GM12874 (cell line): ENCODE data around the gene STAMBPL1.

Experiments used
- CTCF ChIP-seq: IDR thresholded peaks from 2 replicates; pipeline ENCODE4 v1.5.1; 2011; ENCODE audit warnings: low read depth, mild to moderate bottlenecking, control low read depth, low read length, moderate library complexity; ENCODE audit not compliant: insufficient read depth

The STAMBPL1 gene

GRCh38 chr10:88849234-88849633 lies 30.8 kb upstream of the STAMBPL1 start:
- TF ChIP-seq CTCF, result no peak

- TF ChIP-seq CTCF, result no peak
Observed at GRCh38 chr10:88850712-88851111, 29.3 kb upstream of the STAMBPL1 start.

GRCh38 chr10:88851706-88852105 lies 28.3 kb upstream of the STAMBPL1 start, which contains the start of gene ANKRD22:
TSS of gene ANKRD22 (minus strand) at chr10:88851844. CDS start at chr10:88851607, 237 bp downstream.
- no peak for TF ChIP-seq CTCF

DNA sequence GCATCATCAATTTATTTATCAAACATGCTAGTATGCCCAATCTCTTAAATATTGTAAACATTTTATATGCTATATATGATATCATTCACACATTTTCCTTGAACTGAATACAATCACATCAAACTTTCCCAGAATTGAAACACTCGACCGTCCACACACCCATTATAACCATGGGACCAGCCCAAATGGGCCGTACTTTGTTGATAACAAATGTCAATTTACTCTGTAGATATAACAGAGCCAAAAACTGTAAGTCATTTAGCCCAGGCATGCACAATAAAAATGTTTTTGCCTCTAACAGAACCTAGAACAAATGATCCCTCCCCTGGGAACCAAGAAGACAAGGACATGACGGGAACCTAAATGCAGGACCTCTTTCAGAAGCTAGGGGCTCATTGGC lies 27.7 kb upstream of the STAMBPL1 start:
- no peak for TF ChIP-seq CTCF

- no peak for TF ChIP-seq CTCF
Observed at GRCh38 chr10:88853155-88853881, 26.7 kb upstream of the STAMBPL1 start.

DNA sequence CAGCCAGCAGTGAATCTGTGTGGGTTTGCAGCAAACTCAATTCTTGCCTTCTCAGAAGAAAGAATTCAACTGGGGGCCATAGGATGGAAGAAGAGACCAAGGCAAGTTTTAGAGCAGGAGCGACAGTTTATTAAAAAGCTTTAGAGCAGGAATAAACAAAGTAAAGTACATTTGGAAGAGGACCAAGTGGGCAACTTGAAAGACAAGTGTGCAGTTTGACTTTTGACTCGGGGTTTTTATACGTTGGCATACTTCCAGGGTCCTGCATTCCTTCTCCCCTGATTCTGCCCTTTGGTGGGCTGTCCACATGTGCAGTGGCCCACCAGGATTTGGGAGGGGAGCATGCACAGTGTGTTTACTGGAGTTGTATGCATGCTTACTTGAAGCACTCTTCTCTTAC lies 25.4 kb upstream of the STAMBPL1 start:
- TF ChIP-seq CTCF, result no peak

DNA sequence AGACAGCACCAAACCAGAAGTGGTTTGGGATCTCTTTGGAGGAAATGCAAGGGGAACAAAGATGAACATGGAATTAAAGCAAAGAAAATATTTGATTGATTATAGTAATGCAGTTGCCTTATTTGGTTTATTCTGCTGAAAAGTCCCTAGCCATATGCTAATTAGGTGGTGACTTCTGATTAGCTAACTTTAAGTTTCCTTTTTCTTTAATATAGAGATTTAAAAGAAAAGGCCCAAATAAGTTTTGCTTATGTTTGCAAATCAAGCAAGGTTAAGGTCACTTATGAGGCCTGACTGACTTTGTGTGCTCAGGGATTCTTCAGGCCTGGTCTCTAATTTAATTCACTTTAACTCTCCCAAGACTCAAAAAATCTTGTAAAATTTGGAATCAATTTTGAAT lies 22.2 kb upstream of the STAMBPL1 start:
- TF ChIP-seq CTCF, result no peak
